Measurements from ENCODE around the gene MAPK6. TPM values are rescaled to one million over a fixed set of nuclear protein-coding genes. Genes with fewer than 3 reads are reported as not detected.
"Not testable (repeated sequence)": the region's sequence is repeated elsewhere in the genome, so short reads cannot be mapped to it uniquely, and the experiment has no call there.

Gene MAPK6
- polyA plus RNA-seq, 2 donors, result 14.5 to 24.1 TPM

- Histone ChIP-seq H3K36me3 (ENCODE audit: control insufficient read depth in 2 of 2, insufficient read depth in 2 of 2, low read length in 1 of 2) (no peaks in the 10 kb centered on the region), H3K27ac (ENCODE audit: low read depth in 2 of 2, low read length in 1 of 2) (no peak overlapping the region), H3K27me3 (ENCODE audit: control insufficient read depth in 1 of 2, insufficient read depth in 2 of 2, low read length in 2 of 2) (no peaks in the 10 kb centered on the region), H3K4me1 (ENCODE audit: control insufficient read depth in 2 of 2, insufficient read depth in 2 of 2, low read length in 1 of 2) (no peaks in the 10 kb centered on the region), H3K4me3 (ENCODE audit: low read depth in 1 of 2, low read length in 2 of 2) (no peak overlapping the region), H3K9me3 (ENCODE audit: control insufficient read depth in 2 of 2, insufficient read depth in 1 of 2, low read depth in 1 of 2, low read length in 1 of 2) (peaks cover 0 to 2% of the 10 kb centered on the region in 2 donors)
- WGBS, 2 donors, result 84 to 87% methylated on average over 5 of the region's 5 CpGs
Observed at GRCh38 chr15:52086011-52086786, 67.2 kb downstream of the MAPK6 start.

GRCh38 chr15:52090193-52090592 is 71.2 kb downstream of the MAPK6 start:
- H3K9me3 ChIP-seq (ENCODE audit: control insufficient read depth in 2 of 2, insufficient read depth in 1 of 2, low read depth in 1 of 2, low read length in 1 of 2), result peaks cover 0 to 2% of the 10 kb centered on the region in 2 donors
- H3K36me3 ChIP-seq (ENCODE audit: control insufficient read depth in 2 of 2, insufficient read depth in 2 of 2, low read length in 1 of 2), result no peaks in the 10 kb centered on the region
- no peak overlapping the region for H3K27ac ChIP-seq (ENCODE audit: low read depth in 2 of 2, low read length in 1 of 2)
- peaks cover 10 to 16% of the 10 kb centered on the region in 2 donors for H3K4me1 ChIP-seq (ENCODE audit: control insufficient read depth in 2 of 2, insufficient read depth in 2 of 2, low read length in 1 of 2)
- H3K27me3 ChIP-seq (ENCODE audit: control insufficient read depth in 1 of 2, insufficient read depth in 2 of 2, low read length in 2 of 2), result no peaks in the 10 kb centered on the region
- H3K4me3 ChIP-seq (ENCODE audit: low read depth in 1 of 2, low read length in 2 of 2), result no peak overlapping the region

GRCh38 chr15:52093167-52093538 is 74.1 kb downstream of the MAPK6 start:
- no peaks in the 10 kb centered on the region for H3K9me3 ChIP-seq (ENCODE audit: control insufficient read depth in 2 of 2, insufficient read depth in 1 of 2, low read depth in 1 of 2, low read length in 1 of 2)
- WGBS, 2 donors, result 65 to 66% methylated on average over 4 of the region's 4 CpGs

GRCh38 chr15:52093539-52094510 is 74.8 kb downstream of the MAPK6 start:
- H3K4me1 ChIP-seq (ENCODE audit: control insufficient read depth in 2 of 2, insufficient read depth in 2 of 2, low read length in 1 of 2), result peaks cover 10 to 16% of the 10 kb centered on the region in 2 donors
- no peak overlapping the region for H3K4me3 ChIP-seq (ENCODE audit: low read depth in 1 of 2, low read length in 2 of 2)
- no peaks in the 10 kb centered on the region for H3K9me3 ChIP-seq (ENCODE audit: control insufficient read depth in 2 of 2, insufficient read depth in 1 of 2, low read depth in 1 of 2, low read length in 1 of 2)
- peak overlapping the region; percentile 65 to 83 for H3K27ac ChIP-seq (ENCODE audit: low read depth in 2 of 2, low read length in 1 of 2)
- WGBS, 2 donors, result 42 to 59% methylated on average over 12 of the region's 12 CpGs
- no peaks in the 10 kb centered on the region for H3K27me3 ChIP-seq (ENCODE audit: control insufficient read depth in 1 of 2, insufficient read depth in 2 of 2, low read length in 2 of 2)
- H3K36me3 ChIP-seq (ENCODE audit: control insufficient read depth in 2 of 2, insufficient read depth in 2 of 2, low read length in 1 of 2), result no peaks in the 10 kb centered on the region

More at GRCh38 chr15:52093167-52093538, 74.1 kb downstream of the MAPK6 start:
- no peak overlapping the region for H3K4me3 ChIP-seq (ENCODE audit: low read depth in 1 of 2, low read length in 2 of 2)
- no peaks in the 10 kb centered on the region for H3K27me3 ChIP-seq (ENCODE audit: control insufficient read depth in 1 of 2, insufficient read depth in 2 of 2, low read length in 2 of 2)
- H3K36me3 ChIP-seq (ENCODE audit: control insufficient read depth in 2 of 2, insufficient read depth in 2 of 2, low read length in 1 of 2), result no peaks in the 10 kb centered on the region
- H3K4me1 ChIP-seq (ENCODE audit: control insufficient read depth in 2 of 2, insufficient read depth in 2 of 2, low read length in 1 of 2), result peaks cover 10 to 16% of the 10 kb centered on the region in 2 donors
- peak overlapping the region; percentile 65 to 83 for H3K27ac ChIP-seq (ENCODE audit: low read depth in 2 of 2, low read length in 1 of 2)

GRCh38 chr15:52094811-52095584 is 76.0 kb downstream of the MAPK6 start:
- H3K27ac ChIP-seq (ENCODE audit: low read depth in 2 of 2, low read length in 1 of 2), result peak overlapping the region; percentile 18 to 80
- WGBS, 2 donors, result 77 to 84% methylated on average over 12 of the region's 12 CpGs

GRCh38 chr15:52095597-52096262 is 76.7 kb downstream of the MAPK6 start:
- 23 to 51% methylated on average over 4 of the region's 4 CpGs for WGBS, 2 donors
- Histone ChIP-seq H3K4me3 (ENCODE audit: low read depth in 1 of 2, low read length in 2 of 2) (no peak overlapping the region), H3K4me1 (ENCODE audit: control insufficient read depth in 2 of 2, insufficient read depth in 2 of 2, low read length in 1 of 2) (peaks cover 10 to 16% of the 10 kb centered on the region in 2 donors), H3K27ac (ENCODE audit: low read depth in 2 of 2, low read length in 1 of 2) (peak overlapping the region in 1 of 2 donors; percentile 28), H3K36me3 (ENCODE audit: control insufficient read depth in 2 of 2, insufficient read depth in 2 of 2, low read length in 1 of 2) (no peaks in the 10 kb centered on the region), H3K27me3 (ENCODE audit: control insufficient read depth in 1 of 2, insufficient read depth in 2 of 2, low read length in 2 of 2) (no peaks in the 10 kb centered on the region), H3K9me3 (ENCODE audit: control insufficient read depth in 2 of 2, insufficient read depth in 1 of 2, low read depth in 1 of 2, low read length in 1 of 2) (no peaks in the 10 kb centered on the region)

More at GRCh38 chr15:52094811-52095584, 76.0 kb downstream of the MAPK6 start:
- Histone ChIP-seq H3K4me3 (ENCODE audit: low read depth in 1 of 2, low read length in 2 of 2) (no peak overlapping the region), H3K9me3 (ENCODE audit: control insufficient read depth in 2 of 2, insufficient read depth in 1 of 2, low read depth in 1 of 2, low read length in 1 of 2) (no peaks in the 10 kb centered on the region), H3K27me3 (ENCODE audit: control insufficient read depth in 1 of 2, insufficient read depth in 2 of 2, low read length in 2 of 2) (no peaks in the 10 kb centered on the region), H3K4me1 (ENCODE audit: control insufficient read depth in 2 of 2, insufficient read depth in 2 of 2, low read length in 1 of 2) (peaks cover 10 to 16% of the 10 kb centered on the region in 2 donors), H3K36me3 (ENCODE audit: control insufficient read depth in 2 of 2, insufficient read depth in 2 of 2, low read length in 1 of 2) (no peaks in the 10 kb centered on the region)

GRCh38 chr15:52096536-52096935 is 77.5 kb downstream of the MAPK6 start:
- H3K27ac ChIP-seq (ENCODE audit: low read depth in 2 of 2, low read length in 1 of 2), result peak overlapping the region in 1 of 2 donors; percentile 36
- 74 to 77% methylated on average over 9 of the region's 9 CpGs for whole genome bisulfite sequencing, 2 donors
- H3K36me3 ChIP-seq (ENCODE audit: control insufficient read depth in 2 of 2, insufficient read depth in 2 of 2, low read length in 1 of 2); H3K27me3 ChIP-seq (ENCODE audit: control insufficient read depth in 1 of 2, insufficient read depth in 2 of 2, low read length in 2 of 2); H3K9me3 ChIP-seq (ENCODE audit: control insufficient read depth in 2 of 2, insufficient read depth in 1 of 2, low read depth in 1 of 2, low read length in 1 of 2); H3K4me3 ChIP-seq (ENCODE audit: low read depth in 1 of 2, low read length in 2 of 2): not testable (repeated sequence)
- peaks cover 10 to 16% of the 10 kb centered on the region in 2 donors for H3K4me1 ChIP-seq (ENCODE audit: control insufficient read depth in 2 of 2, insufficient read depth in 2 of 2, low read length in 1 of 2)

- Histone ChIP-seq H3K9me3 (ENCODE audit: control insufficient read depth in 2 of 2, insufficient read depth in 1 of 2, low read depth in 1 of 2, low read length in 1 of 2) (no peaks in the 10 kb centered on the region), H3K27ac (ENCODE audit: low read depth in 2 of 2, low read length in 1 of 2) (no peak overlapping the region), H3K4me1 (ENCODE audit: control insufficient read depth in 2 of 2, insufficient read depth in 2 of 2, low read length in 1 of 2) (peaks cover 10 to 16% of the 10 kb centered on the region in 2 donors), H3K36me3 (ENCODE audit: control insufficient read depth in 2 of 2, insufficient read depth in 2 of 2, low read length in 1 of 2) (no peaks in the 10 kb centered on the region), H3K4me3 (ENCODE audit: low read depth in 1 of 2, low read length in 2 of 2) (no peak overlapping the region), H3K27me3 (ENCODE audit: control insufficient read depth in 1 of 2, insufficient read depth in 2 of 2, low read length in 2 of 2) (no peaks in the 10 kb centered on the region)
Observed at GRCh38 chr15:52097180-52097579, 78.2 kb downstream of the MAPK6 start.

GRCh38 chr15:52098323-52098722 is 79.3 kb downstream of the MAPK6 start:
- 79 to 87% methylated on average over 2 of the region's 2 CpGs for WGBS, 2 donors
- H3K27ac ChIP-seq (ENCODE audit: low read depth in 2 of 2, low read length in 1 of 2), result no peak overlapping the region
- H3K9me3 ChIP-seq (ENCODE audit: control insufficient read depth in 2 of 2, insufficient read depth in 1 of 2, low read depth in 1 of 2, low read length in 1 of 2), result no peaks in the 10 kb centered on the region
- no peak overlapping the region for H3K4me3 ChIP-seq (ENCODE audit: low read depth in 1 of 2, low read length in 2 of 2)
- H3K36me3 ChIP-seq (ENCODE audit: control insufficient read depth in 2 of 2, insufficient read depth in 2 of 2, low read length in 1 of 2), result no peaks in the 10 kb centered on the region
- peaks cover 10 to 16% of the 10 kb centered on the region in 2 donors for H3K4me1 ChIP-seq (ENCODE audit: control insufficient read depth in 2 of 2, insufficient read depth in 2 of 2, low read length in 1 of 2)
- H3K27me3 ChIP-seq (ENCODE audit: control insufficient read depth in 1 of 2, insufficient read depth in 2 of 2, low read length in 2 of 2), result no peaks in the 10 kb centered on the region
